ENCODE results near the gene FBXW8. TPM values are rescaled to one million over a fixed set of nuclear protein-coding genes. Genes with fewer than 3 reads are reported as not detected.

The FBXW8 gene
- total RNA-seq, 1 experiment from 2014 or later: 15.3 TPM

GRCh38 chr12:117053597-117054201 lies 142.9 kb downstream of the FBXW8 start:
- 0 out of 5 replicates have a peak overlapping the region, but pooled peaks of 1 of the 2 experiments have one; percentile 57 for H3K4me3 Mint-ChIP-seq
- Histone ChIP-seq H3K56ac (ENCODE audit: insufficient read length, low read depth, low read length) (no peak overlapping the region), H2AK5ac (ENCODE audit: insufficient read length, low read length) (no peak overlapping the region), H3T11ph (ENCODE audit: low read length) (no peak overlapping the region), H4K20me1 (ENCODE audit: control insufficient read depth, insufficient read depth, insufficient read length) (no peaks in the 10 kb centered on the region), H2BK12ac (ENCODE audit: insufficient read length, low read depth, low read length) (no peak overlapping the region), H2BK5ac (ENCODE audit: insufficient read length, low read length) (no peak overlapping the region), H4K91ac (ENCODE audit: insufficient read length, low read depth, low read length) (no peak overlapping the region), H3K79me1 (ENCODE audit: insufficient read depth, low read depth, low read length, poor library complexity, severe bottlenecking) (no peaks in the 10 kb centered on the region), H3K23ac (ENCODE audit: insufficient read length, low read depth, low read length) (no peak overlapping the region), H3K4me1 (ENCODE audit: insufficient read depth, low read length) (peaks cover 5% of the 10 kb centered on the region; the same call in 1 of the 2 replicates), H2BK20ac (ENCODE audit: low read depth, low read length, poor library complexity, severe bottlenecking) (no peak overlapping the region), H2AFZ (ENCODE audit: low read length) (no peak overlapping the region), H3K14ac (ENCODE audit: insufficient read depth, low read length) (no peak overlapping the region; the same call in 1 of the 2 replicates), H2BK15ac (ENCODE audit: low read depth, low read length) (no peak overlapping the region), H3K23me2 (ENCODE audit: insufficient read length, low read depth, low read length, poor library complexity, severe bottlenecking) (no peaks in the 10 kb centered on the region), H3K18ac (ENCODE audit: insufficient read length, low read depth, low read length) (no peak overlapping the region), H3K4me2 (ENCODE audit: insufficient read depth, insufficient read length, low read length) (no peak overlapping the region), H3K79me2 (ENCODE audit: insufficient read depth, low read length) (no peaks in the 10 kb centered on the region), H3K9ac (ENCODE audit: extremely low read depth, insufficient read length, low read length) (no peak overlapping the region), H3K4ac (ENCODE audit: low read depth, low read length) (no peak overlapping the region), H3K27ac (ENCODE audit: insufficient read length, low read depth, low read length) (no peak overlapping the region), H3K9me3 (ENCODE audit: control insufficient read depth, low read depth, low read length) (no peaks in the 10 kb centered on the region), H2BK120ac (ENCODE audit: low read depth, low read length, poor library complexity, severe bottlenecking) (no peak overlapping the region), H3K27me3 (ENCODE audit: insufficient read depth, low read length) (no peaks in the 10 kb centered on the region), H4K8ac (replicated peaks; ENCODE audit: insufficient read length, low read depth, low read length) (no peak overlapping the region), H4K5ac (ENCODE audit: insufficient read length, low read depth, low read length) (no peak overlapping the region)
- no peaks in the 10 kb centered on the region for H3K9me3 Mint-ChIP-seq
- H3K4me1 Mint-ChIP-seq: peaks cover 36 to 58% of the 10 kb centered on the region in 2 experiments
- no peak for DNase-seq
- peak overlapping the region; percentile 81 to 97 (median 94) for H3K27ac Mint-ChIP-seq
- no peaks in the 10 kb centered on the region; a peak in 2 of 7 replicates for H3K36me3 Mint-ChIP-seq (ENCODE audit: insufficient read depth in 1 of 3, low read depth in 3 of 3)
- no peak for TF ChIP-seq CTCF (conservative IDR thresholded peaks at IDR 0.05)
- H3K27me3 Mint-ChIP-seq (ENCODE audit: low read depth): no peaks in the 10 kb centered on the region
- WGBS (ENCODE audit: extremely low coverage, insufficient read length, low lambda C conversion rate): no CpG with 5 or more reads among the region's 18 CpGs
